HL-60 (cell line): Measurements from ENCODE around the gene CCDC88A.
"Not testable (repeated sequence)": the region's sequence is repeated elsewhere in the genome, so short reads cannot be mapped to it uniquely, and the experiment has no call there.

Experiments used
- DNase-seq, 2 experiments: peaks; one replicate each; pipeline ENCODE4 v3.0.0-alpha.2; 2010 to 2020; ENCODE audit warnings: low read depth in 1 of 2, low spot score in 1 of 2
- H3K27ac ChIP-seq: fragments of 250-450 bp; sonication (Bioruptor Pico); replicated peaks from 2 replicates; pipeline ENCODE4 v1.5.1; 2020; ENCODE audit warnings: mild to moderate bottlenecking, moderate library complexity
- H3K27me3 ChIP-seq: fragments of 250-450 bp; sonication (Bioruptor Pico); 2 replicates; pipeline ENCODE4 v1.5.1; 2021; ENCODE audit warnings: mild to moderate bottlenecking, moderate library complexity; ENCODE audit not compliant: insufficient read depth, poor library complexity, severe bottlenecking
- H3K4me3 ChIP-seq: replicated peaks from 2 replicates; pipeline ENCODE4 v1.5.1; 2011; ENCODE audit warnings: mild to moderate bottlenecking, control low read depth, low read length; ENCODE audit not compliant: insufficient read depth
- GABPA ChIP-seq: IDR thresholded peaks from 2 replicates; pipeline ENCODE4 v1.6.1; 2012; ENCODE audit warnings: low read depth
- POLR2AphosphoS5 ChIP-seq: IDR thresholded peaks from 2 replicates; pipeline ENCODE4 v1.6.1; 2012; ENCODE audit warnings: low read depth
- REST ChIP-seq: IDR thresholded peaks from 2 replicates; pipeline ENCODE4 v1.6.1; 2012; ENCODE audit warnings: low read depth; ENCODE audit not compliant: insufficient replicate concordance
- SPI1 ChIP-seq: IDR thresholded peaks from 2 replicates; pipeline ENCODE4 v1.6.1; 2012; ENCODE audit warnings: low read depth, mild to moderate bottlenecking, borderline replicate concordance
- TF ChIP-seq, protein P1 (sequence below): IDR thresholded peaks from one replicate; pipeline ENCODE4 v1.5.1; 2011; ENCODE audit warnings: low read length, control low read depth, inconsistent platforms; ENCODE audit not compliant: insufficient read depth

The CCDC88A gene

DNA sequence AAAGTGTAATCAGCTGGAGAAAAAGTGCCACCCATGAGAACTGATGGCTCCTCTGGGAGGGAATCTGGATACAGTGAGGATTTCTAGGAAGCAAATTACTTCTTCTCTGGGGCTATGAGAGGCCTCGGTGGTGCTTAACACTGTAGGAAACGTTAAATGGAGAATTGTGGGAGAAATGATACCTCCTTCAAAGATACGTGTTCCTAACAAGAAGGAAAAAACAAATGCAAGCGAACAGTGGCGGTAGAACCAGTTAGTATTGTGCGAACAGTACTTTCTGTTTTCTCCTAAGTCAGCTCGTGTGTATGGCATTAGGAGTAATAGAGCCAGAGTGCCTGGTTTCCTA lies 150.0 kb downstream of the CCDC88A start:
- no peaks in the 10 kb centered on the region for H3K27me3 ChIP-seq
- DNase-seq: peak in 1 of 2 experiments; percentile 6
- peak overlapping the region; percentile 78 for H3K27ac ChIP-seq
- TF ChIP-seq GABPA (no peak), REST (no peak), POLR2AphosphoS5 (no peak), SPI1 (no peak)
- TF ChIP-seq, protein P1, sequence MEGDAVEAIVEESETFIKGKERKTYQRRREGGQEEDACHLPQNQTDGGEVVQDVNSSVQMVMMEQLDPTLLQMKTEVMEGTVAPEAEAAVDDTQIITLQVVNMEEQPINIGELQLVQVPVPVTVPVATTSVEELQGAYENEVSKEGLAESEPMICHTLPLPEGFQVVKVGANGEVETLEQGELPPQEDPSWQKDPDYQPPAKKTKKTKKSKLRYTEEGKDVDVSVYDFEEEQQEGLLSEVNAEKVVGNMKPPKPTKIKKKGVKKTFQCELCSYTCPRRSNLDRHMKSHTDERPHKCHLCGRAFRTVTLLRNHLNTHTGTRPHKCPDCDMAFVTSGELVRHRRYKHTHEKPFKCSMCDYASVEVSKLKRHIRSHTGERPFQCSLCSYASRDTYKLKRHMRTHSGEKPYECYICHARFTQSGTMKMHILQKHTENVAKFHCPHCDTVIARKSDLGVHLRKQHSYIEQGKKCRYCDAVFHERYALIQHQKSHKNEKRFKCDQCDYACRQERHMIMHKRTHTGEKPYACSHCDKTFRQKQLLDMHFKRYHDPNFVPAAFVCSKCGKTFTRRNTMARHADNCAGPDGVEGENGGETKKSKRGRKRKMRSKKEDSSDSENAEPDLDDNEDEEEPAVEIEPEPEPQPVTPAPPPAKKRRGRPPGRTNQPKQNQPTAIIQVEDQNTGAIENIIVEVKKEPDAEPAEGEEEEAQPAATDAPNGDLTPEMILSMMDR: no peak
- H3K4me3 ChIP-seq: peak overlapping the region; percentile 97

- Histone ChIP-seq H3K4me3 (peak within 1 kb of the TSS; percentile 97), H3K27ac (peak within 1 kb of the TSS; percentile 78), H3K27me3 (no peaks in the 10 kb centered on the region)
- peak; percentile 73 to 97 for DNase-seq
- TF ChIP-seq REST (peak; percentile 39), SPI1 (no peak), GABPA (peak; percentile 100), POLR2AphosphoS5 (peak; percentile 94)
- TF ChIP-seq, protein P1: no peak
These were observed 150.6 kb downstream of the CCDC88A start, which contains the start of gene MTIF2 for GRCh38 chr2:55268907-55269644. Gene MTIF2 (minus strand): TSS chr2:55269231. CDS start chr2:55263858, 5,373 bp downstream.

- DNase-seq: no peak
- TF ChIP-seq REST (no peak), GABPA (no peak), SPI1 (no peak), POLR2AphosphoS5 (no peak)
- TF ChIP-seq, protein P1: no peak
- H3K27ac ChIP-seq: peak overlapping the region; percentile 78
- H3K27me3 ChIP-seq: no peaks in the 10 kb centered on the region
- H3K4me3 ChIP-seq: peak overlapping the region; percentile 97
These were observed 151.3 kb downstream of the CCDC88A start for GRCh38 chr2:55268288-55268906.

GRCh38 chr2:55259586-55259985 lies 160.1 kb downstream of the CCDC88A start:
- not testable (repeated sequence) for H3K4me3 ChIP-seq, DNase-seq, H3K27ac ChIP-seq

More at GRCh38 chr2:55259586-55259985, 160.1 kb downstream of the CCDC88A start:
- H3K27me3 ChIP-seq: not testable (repeated sequence)
